Stimulated activated CD4-positive, alpha-beta T cell treated with anti-CD3 and anti-CD28 coated beads, TNF-alpha, amount 100 ng/mL, for 48 hours (primary cell): ENCODE measurements around the gene OGFR.

Experiments
- DNase-seq, 3 donors: peaks; one replicate each; pipeline ENCODE4 v3.0.0-alpha.2; 2020; ENCODE audit warnings: low read depth in 3 of 3

Gene OGFR

DNA sequence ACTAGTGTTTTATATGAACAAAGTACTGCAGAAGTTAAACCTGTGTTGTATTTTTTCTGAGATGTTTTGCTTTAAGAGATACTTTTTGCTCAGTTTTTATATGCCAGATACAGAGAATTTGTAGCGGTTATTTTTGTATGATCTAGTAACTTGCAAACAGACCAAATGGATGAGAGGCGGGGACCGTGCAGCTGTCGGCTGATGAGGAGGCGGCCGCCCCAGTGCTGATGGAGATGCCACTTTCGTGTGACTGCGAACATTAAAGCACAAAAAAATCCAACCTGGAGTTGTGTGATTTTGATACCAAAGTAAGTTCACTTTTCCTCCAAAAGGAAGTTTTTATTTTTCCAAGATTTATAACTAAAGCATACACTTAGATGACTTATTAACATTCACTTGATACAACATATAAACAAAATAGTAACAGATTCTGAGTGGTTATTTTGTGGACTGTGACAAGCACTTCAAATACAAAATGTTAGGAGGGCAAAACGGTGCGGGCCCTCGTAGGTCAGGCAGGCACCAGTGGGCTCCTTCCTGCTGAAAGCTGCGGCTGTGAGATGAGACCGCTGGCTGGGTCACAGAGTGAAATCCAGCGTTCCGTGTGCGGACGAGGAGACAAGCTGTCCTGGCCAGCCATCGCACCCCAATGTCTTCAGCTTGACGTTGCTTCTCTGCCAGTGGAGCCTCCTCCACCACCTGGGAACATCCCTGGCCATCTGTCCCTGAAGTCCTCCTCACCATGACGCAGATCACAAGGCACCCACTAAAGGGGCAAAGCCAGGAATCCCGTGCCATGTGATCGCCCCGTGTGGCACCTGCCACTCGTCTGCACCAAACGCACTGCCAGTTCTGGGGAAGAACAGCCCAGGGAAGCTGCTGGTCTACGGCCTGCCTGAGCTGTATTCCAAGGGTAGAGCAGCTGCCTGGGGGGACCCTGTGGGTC is 4.0 kb upstream of the OGFR start:
- DNase-seq: no peak

DNA sequence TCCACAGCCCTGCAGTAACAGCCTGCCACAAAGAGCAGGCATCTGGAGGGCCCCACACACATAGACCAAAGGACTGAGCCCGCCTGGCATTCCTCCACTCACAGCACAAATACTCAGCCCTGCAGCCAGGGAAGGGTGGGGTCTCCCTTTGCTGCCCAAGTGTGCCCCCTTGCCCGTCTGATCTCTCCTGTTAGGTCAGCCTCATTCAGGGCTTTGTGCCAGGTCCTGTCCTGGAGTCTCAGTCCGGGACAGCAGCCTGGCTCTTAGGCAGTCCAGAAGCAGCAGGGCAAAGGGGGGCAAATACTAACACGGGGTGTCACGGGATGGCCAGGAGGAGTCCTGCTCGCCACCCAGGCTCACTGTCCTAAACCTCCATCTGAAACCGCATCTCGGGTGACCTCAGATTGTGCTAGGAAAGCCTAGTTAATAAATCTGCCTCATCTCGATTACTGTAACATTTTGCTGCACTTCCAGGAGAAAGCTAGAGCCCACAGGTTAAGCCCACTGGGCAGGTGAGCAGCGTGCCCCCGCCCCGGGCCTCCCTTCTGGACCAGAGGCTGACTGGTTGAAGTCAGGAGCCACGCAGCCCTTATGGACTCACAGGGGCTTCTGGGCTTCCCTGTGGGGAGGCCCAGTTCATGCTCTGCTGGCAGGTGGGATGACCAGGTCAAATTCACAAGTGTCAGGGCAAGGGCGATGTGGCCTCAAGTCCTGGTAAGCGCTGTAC is 3.2 kb upstream of the OGFR start:
- DNase-seq: no peak

DNA sequence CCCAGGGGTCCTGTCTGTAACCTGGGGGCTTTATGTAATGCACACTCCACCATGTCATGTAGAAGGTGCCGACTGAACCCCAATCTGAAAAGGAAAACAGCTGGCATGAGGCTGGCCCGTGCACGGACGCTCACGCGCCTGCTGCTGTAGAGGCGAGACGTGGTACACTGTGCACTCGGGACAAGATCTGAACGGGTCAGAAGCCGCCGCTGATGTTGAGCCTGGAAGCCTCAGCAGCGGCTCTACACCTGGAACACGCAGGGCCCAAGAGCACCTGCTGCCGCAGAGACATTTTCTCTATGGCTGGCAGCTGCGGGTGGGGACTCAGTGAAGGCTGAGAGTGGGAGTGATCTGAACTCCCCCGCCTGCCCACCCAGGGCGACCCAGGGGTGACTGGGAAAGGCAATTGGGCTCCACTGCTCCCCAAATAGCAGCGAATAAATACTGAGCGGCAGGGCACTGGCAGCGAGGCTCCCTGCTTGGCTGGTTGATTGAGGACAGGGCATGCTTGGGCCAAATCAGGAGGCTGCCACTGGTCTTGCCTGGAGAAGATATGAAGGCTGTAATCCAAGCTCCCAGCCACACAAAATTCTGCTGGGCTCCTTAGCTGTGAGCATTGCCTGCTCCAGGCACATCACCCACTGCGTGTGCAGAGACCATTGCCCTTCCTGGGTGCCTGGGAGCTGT is 2.5 kb upstream of the OGFR start:
- DNase-seq: no peak

DNA sequence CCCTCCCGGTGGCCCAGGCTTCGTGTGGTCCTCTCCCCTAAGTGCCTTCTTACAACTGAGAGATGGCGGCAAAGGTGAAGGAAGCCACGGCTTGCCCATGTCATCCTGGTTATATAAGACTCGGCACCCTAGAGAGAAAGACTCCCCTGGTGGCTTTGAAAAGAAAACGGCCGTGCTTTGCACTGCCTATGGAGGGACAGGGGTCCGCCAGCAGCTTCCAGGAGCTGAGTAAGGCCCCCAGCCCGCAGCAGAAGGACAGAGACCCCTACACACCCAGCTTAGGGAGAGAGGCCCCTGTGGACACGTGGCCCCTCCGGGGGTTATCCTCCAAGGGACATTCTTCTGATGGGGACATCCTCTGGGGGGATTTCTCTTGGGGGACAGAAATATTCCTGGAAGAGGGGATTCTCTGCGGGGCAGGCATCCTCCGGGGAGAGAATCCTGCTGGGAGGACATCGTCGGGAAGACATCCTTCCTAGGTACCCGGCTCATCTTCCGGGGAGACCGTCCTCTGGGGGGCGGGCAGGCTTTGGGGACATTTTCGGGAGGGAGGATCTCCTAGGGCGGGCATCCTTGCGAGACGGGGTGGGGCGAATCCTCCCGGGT is 511 bp upstream of the OGFR start:
- DNase-seq: no peak

DNA sequence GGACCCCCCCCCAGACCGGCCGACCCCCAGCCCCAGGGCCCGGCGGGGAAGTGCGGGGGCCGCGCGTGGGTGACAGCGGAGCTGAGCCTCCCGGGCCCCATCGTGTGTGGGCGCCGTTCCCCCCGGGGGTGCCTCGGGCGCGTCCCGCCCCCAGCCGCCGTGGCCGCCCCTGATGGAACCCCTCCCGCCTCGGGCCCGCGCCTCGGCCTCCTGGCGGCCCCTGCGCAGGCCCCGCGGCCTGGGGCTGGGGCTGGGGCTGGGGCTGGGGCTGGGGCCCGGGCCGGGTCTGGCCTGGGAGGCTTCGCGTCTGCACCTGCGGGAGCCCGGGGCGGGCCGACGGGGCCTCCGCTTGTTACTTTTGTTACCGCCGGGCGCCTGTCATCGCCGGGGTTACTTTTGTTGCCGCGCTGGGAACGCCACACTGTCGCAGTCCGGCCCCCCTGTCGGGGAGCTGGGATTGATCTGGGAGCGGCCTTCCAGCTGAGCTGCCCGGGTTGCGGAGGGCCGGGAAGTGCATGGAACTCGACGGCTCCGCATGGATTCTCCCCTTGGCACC is 598 bp downstream of the OGFR start:
- no peak for DNase-seq

DNA sequence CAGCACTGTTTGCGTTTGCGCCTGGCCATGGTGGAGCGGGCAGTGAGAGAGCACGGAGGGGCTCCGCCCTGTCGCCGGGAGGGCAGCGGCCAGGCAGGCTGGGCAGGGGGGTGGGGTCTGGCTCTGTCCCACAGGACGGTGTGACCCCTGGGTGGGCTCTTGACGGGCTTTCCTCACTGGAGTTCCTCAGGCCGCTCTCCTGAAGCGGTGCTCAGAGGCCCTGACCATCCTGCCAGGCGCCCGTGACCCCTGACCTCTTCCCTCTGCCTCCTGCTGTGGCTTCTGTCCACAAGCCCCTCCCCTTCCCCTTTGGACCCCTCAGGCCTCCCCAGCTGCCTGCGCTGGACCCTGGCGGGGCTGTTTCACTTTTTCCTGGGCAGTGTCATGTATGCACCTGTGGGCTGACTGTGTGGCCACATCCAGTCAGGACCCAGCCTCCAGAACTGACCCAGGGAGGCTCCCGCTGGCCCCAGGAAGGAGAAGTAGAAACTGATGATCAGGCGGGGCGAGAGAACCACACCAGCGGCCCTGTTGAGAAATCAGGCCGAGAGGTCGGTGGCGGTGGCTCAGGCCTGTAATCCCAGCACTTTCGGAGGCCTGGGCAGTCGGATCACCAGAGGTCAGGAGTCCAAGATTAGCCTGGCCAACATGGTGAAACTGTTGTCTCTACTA is 1.2 kb downstream of the OGFR start:
- no peak for DNase-seq

DNA sequence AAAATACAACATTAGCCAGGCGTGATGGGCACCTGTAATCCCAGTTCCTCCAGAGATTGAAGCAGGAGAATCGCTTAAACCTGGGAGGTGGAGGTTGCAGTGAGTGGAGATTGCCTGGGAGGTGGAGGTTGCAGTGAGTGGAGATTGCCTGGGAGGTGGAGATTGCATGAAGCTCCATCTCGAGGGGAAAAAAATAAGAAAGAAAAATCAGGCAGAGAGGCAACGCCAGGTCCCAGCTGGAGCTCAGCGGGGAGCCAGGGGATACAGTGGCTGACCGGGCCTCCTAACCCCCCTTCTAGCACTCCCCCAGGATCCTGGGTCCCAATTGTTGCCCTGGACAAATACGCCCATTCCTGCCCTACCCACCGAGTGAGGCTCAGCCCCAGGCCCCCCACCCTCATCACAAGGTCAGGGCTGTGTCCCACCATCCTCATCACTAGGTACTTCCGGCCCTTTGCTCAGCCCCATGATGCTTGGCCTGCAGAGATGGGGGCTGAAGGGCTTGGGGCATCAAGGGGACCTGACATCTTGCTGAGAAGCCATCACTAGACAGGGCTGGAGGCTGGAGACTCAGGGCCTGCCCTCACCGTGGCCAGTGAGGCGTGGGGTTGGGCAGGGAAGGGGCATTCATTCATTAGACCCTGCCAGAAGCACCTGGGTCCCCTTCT is 1.9 kb downstream of the OGFR start:
- no peak for DNase-seq

DNA sequence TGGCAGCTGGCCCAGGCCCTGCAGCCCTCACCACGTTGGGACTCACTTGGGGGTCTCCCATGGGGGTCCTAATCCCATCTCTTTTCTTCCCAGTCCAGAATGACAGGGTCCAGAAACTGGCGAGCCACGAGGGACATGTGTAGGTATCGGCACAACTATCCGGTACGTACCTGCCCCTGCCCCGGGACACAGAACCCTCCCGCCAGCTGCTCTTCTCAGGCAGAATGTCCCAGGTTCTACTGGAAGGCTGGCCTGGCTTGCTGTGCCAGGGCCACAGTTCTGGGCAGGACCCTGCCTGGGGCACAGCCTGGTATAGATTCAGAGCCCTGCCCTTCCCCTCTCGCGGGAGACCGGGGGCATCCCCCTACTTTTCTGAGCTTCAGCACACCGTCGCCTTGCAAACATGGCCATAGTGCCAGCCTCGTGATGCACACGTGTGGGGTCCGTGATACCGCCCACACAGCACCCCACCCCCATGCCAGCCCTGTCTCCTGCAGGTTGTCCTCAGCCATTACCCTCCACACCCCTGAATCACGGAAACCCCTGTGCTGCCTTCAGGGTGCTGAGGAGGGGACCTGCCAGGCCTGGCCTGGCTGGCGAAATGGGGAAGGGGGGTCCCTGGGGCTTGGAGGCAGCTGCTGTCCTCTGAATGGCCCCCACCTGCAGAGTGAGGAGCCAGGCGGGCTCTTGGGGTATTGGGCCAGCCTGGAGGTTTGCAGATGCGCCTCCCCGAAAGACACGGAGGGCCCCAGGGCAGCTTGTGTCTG is 3.0 kb downstream of the OGFR start:
- DNase-seq: no peak

DNA sequence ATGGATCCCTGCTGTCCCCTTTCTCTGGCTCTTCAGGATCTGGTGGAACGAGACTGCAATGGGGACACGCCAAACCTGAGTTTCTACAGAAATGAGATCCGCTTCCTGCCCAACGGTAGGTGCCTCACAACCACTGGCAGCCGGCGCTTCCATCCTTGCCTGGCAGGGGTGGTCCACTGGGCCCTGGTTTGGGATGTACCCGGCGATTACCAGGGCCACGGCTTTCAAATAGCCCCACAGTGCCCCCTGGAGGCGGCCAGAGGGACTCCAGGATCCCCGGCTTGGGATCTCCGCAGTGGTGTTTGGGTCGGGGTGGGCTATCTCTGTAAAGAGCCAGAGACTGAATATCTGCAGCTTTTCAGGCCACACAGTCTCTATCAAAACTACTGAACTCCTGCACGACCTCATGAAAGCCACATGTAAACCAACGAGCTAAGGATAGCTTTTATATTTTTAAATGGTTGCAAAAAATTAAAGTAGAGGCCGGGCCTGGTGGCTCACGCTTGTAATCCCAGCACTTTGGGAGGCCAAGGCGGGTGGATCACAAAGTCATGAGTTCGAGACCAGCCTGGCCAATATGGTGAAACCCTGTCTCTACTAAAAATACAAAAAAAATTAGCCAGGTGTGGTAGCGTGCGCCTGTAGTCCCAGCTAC is 3.7 kb downstream of the OGFR start:
- peak; percentile 43 to 67 (median 62) for DNase-seq

DNA sequence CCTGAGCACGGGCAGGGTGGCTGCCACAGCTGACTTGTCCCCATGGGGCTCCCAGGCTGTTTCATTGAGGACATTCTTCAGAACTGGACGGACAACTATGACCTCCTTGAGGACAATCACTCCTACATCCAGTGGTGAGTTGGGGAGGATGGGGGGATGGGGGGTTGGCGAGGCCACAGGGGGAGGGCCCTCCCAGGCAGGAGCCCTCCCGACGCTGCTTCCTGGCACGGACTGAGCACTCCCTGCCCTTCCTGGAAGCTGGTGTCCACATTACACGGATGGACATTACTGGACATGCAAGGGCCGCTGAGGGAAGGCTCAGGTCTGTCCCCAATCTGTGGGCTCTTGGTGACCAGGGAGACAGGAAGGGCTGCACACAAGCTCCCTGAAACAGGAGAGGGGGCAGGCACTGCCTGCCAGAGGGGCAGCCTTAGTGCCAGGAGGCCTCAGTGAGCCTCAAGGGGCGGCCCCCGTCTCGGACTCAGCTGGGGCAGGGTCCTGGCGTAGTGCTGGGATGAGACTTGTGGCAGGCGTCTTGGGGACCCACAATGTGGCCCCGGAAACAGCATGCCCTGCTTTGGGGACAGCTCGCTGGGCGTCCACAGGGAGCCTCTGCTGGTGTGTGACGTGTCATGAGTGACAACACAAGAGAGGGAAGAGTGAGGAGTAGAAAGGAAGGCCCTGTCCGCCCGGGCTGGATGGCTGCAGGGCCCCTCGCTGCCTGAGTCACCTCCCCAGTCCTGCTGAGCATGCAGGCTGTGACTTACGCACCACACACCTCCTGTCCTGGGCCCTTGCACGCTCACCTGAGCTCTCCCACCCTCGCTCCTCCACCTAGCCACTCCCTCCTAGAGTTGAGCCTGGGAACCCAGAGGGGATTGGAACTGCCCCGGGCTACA is 5.1 kb downstream of the OGFR start:
- DNase-seq: no peak

DNA sequence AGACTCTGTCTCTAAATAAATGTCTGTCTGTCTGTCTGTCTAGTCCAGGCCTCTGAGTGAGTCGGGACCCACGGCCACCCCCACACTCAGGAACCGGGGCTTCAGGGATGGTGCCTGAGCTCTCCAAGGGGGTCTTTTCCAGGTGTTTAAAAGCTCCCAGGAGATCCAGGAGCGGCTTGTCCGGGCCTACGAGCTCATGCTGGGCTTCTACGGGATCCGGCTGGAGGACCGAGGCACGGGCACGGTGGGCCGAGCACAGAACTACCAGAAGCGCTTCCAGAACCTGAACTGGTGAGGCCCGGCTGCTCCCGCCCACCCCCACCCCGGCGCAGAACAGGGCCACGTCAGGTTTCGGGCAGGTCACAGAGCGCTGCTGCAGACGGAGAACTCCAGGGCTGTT is 6.7 kb downstream of the OGFR start:
- no peak for DNase-seq

DNA sequence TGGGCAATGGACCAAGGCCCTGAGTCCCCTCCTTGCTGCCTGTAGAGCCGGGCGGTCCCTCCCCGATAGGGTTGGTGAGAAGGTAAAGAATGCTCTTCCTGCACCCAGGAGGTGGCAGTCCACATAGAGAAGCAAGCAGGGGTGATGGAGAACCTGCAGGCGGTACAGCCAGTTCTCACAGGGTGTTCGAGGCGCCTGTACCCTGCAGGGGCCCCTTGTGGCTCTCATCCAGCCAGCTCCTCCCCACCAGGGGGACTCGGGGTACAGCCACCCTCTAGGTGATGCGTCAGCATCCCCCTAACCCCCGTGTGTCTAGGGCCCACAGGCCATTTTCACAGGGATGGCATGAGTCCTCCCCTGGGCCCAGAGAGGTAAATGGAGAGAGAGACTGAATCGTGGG is 7.1 kb downstream of the OGFR start:
- no peak for DNase-seq

DNA sequence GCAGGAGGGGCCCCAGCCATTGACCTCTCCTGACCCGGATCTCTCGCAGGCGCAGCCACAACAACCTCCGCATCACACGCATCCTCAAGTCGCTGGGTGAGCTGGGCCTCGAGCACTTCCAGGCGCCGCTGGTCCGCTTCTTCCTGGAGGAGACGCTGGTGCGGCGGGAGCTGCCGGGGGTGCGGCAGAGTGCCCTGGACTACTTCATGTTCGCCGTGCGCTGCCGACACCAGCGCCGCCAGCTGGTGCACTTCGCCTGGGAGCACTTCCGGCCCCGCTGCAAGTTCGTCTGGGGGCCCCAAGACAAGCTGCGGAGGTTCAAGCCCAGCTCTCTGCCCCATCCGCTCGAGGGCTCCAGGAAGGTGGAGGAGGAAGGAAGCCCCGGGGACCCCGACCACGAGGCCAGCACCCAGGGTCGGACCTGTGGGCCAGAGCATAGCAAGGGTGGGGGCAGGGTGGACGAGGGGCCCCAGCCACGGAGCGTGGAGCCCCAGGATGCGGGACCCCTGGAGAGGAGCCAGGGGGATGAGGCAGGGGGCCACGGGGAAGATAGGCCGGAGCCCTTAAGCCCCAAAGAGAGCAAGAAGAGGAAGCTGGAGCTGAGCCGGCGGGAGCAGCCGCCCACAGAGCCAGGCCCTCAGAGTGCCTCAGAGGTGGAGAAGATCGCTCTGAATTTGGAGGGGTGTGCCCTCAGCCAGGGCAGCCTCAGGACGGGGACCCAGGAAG is 7.7 kb downstream of the OGFR start:
- no peak for DNase-seq

DNA sequence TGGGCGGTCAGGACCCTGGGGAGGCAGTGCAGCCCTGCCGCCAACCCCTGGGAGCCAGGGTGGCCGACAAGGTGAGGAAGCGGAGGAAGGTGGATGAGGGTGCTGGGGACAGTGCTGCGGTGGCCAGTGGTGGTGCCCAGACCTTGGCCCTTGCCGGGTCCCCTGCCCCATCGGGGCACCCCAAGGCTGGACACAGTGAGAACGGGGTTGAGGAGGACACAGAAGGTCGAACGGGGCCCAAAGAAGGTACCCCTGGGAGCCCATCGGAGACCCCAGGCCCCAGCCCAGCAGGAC is 8.2 kb downstream of the OGFR start:
- DNase-seq: no peak

DNA sequence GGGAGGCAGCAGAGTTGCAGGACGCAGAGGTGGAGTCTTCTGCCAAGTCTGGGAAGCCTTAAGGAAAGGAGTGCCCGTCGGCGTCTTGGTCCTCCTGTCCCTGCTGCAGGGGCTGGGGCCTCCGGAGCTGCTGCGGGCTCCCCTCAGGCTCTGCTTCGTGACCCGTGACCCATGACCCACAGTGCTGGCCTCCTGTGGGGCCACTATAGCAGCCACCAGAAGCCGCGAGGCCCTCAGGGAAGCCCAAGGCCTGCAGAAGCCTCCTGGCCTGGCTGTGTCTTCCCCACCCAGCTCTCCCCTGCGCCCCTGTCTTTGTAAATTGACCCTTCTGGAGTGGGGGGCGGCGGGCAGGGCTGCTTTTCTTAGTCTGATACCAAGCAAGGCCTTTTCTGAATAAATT is 9.0 kb downstream of the OGFR start:
- no peak for DNase-seq

DNA sequence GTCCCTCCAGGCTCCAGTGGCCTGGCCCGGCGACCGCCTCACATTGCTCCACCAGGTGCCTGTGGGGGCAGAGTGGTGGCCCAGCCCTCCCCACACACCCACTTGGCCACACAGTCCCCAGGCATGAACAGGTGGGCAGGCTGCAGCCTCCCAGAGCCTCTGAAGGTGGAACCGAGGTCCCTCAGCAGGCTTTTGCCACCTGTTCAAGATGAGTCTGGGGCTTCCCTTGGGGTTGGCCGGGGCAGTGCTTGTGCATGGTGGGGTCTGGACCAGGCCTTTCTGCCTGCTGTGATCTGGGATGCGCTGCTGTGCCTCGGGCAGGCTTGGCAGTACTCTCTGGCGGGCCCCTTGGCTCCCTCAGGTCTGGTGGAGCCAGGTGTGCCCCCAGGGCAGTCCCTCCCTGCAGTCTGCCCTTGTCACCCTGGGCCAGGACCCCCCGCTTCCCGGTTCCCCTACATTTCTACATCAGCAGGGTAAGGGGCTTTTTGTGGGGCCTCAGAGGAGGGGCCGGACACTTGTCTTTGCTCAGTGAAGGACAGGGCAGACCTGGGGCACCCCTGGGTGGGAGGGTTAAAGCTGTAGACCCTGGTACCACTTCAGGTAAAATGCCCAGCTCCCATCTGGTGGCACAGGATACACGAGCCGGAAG is 9.5 kb downstream of the OGFR start:
- no peak for DNase-seq

DNA sequence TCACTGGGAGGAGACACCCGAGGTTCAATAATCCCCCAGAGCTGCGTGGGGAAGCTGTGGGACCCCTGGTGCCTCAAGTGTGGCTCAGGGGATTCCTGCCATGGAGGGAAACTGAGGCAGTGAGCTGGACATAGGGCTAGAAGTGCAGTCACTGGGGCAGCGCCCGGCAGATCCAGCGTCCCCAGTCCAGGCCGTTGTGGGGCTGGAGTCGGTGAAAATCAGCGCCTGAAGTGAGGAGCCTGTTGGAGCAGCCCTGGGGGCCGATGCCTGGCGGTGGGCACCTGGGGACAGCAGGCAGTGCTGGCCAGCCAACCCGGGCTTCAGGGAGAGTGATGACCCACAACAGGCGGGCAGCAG is 10.1 kb downstream of the OGFR start:
- DNase-seq: no peak
